H9 (cell line): ENCODE data around the gene CYBB. TPM values are rescaled to one million over a fixed set of nuclear protein-coding genes. Genes with fewer than 3 reads are reported as not detected.

Source experiments
- DNase-seq: peaks from one replicate; pipeline ENCODE4 v3.0.0-alpha.2; 2017
- H2AFZ ChIP-seq: one replicate; pipeline ENCODE4 v1.6.1; 2013; ENCODE audit warnings: mild to moderate bottlenecking, low read length, control low read depth, moderate library complexity
- H2AK5ac ChIP-seq: 2 replicates; pipeline ENCODE4 v1.6.1; 2013; ENCODE audit warnings: low read length, control low read depth, mixed read lengths; ENCODE audit not compliant: insufficient read length
- H2BK120ac ChIP-seq: one replicate; pipeline ENCODE4 v1.6.1; 2013; ENCODE audit warnings: low read depth, mild to moderate bottlenecking, low read length, control low read depth, inconsistent platforms; ENCODE audit not compliant: poor library complexity, severe bottlenecking
- H2BK12ac ChIP-seq: 2 replicates; pipeline ENCODE4 v1.6.1; 2013; ENCODE audit warnings: low read length, control low read depth, mixed read lengths, low read depth; ENCODE audit not compliant: insufficient read length
- H2BK15ac ChIP-seq: 2 replicates; pipeline ENCODE4 v1.6.1; 2013; ENCODE audit warnings: low read depth, low read length, control low read depth
- H2BK20ac ChIP-seq: one replicate; pipeline ENCODE4 v1.6.1; 2013; ENCODE audit warnings: low read depth, mild to moderate bottlenecking, low read length, control low read depth, inconsistent platforms; ENCODE audit not compliant: poor library complexity, severe bottlenecking
- H2BK5ac ChIP-seq: 2 replicates; pipeline ENCODE4 v1.6.1; 2013; ENCODE audit warnings: low read length, control low read depth, mixed read lengths; ENCODE audit not compliant: insufficient read length
- H3K14ac ChIP-seq: 2 replicates; pipeline ENCODE4 v1.6.1; 2013; ENCODE audit warnings: low read length, control low read depth; ENCODE audit not compliant: insufficient read depth
- H3K18ac ChIP-seq: 2 replicates; pipeline ENCODE4 v1.6.1; 2013; ENCODE audit warnings: low read depth, mild to moderate bottlenecking, mixed read lengths, low read length, control low read depth; ENCODE audit not compliant: insufficient read length
- H3K23ac ChIP-seq: 2 replicates; pipeline ENCODE4 v1.6.1; 2013; ENCODE audit warnings: low read length, control low read depth, mixed read lengths, low read depth; ENCODE audit not compliant: insufficient read length
- H3K23me2 ChIP-seq: 2 replicates; pipeline ENCODE4 v1.6.1; 2013; ENCODE audit warnings: low read depth, mild to moderate bottlenecking, mixed read lengths, low read length, control low read depth; ENCODE audit not compliant: insufficient read length, poor library complexity, severe bottlenecking
- H3K27ac ChIP-seq: 2 replicates; pipeline ENCODE4 v1.5.1; 2013; ENCODE audit warnings: low read length, control low read depth, mixed read lengths, low read depth; ENCODE audit not compliant: insufficient read length
- H3K27me3 ChIP-seq: 2 replicates; pipeline ENCODE4 v1.6.1; 2013; ENCODE audit warnings: low read length, control low read depth, inconsistent platforms; ENCODE audit not compliant: insufficient read depth
- H3K4ac ChIP-seq: 2 replicates; pipeline ENCODE4 v1.6.1; 2013; ENCODE audit warnings: low read depth, mild to moderate bottlenecking, control low read depth, inconsistent platforms, low read length, moderate library complexity
- H3K4me1 ChIP-seq: 2 replicates; pipeline ENCODE4 v1.6.1; 2013; ENCODE audit warnings: low read length, control low read depth, inconsistent platforms; ENCODE audit not compliant: insufficient read depth
- H3K4me2 ChIP-seq: 2 replicates; pipeline ENCODE4 v1.6.1; 2013; ENCODE audit warnings: low read length, control low read depth, mixed read lengths; ENCODE audit not compliant: insufficient read length, insufficient read depth
- H3K56ac ChIP-seq: 2 replicates; pipeline ENCODE4 v1.6.1; 2013; ENCODE audit warnings: low read depth, mild to moderate bottlenecking, mixed read lengths, low read length, control low read depth; ENCODE audit not compliant: insufficient read length
- H3K79me1 ChIP-seq: 2 replicates; pipeline ENCODE4 v1.6.1; 2013; ENCODE audit warnings: low read depth, mild to moderate bottlenecking, moderate library complexity, low read length, control low read depth, inconsistent platforms; ENCODE audit not compliant: insufficient read depth, poor library complexity, severe bottlenecking
- H3K79me2 ChIP-seq: 2 replicates; pipeline ENCODE4 v1.6.1; 2013; ENCODE audit warnings: low read length, control low read depth, inconsistent platforms; ENCODE audit not compliant: insufficient read depth
- H3K9ac ChIP-seq: 2 replicates; pipeline ENCODE4 v1.6.1; 2013; ENCODE audit warnings: low read length, control low read depth, mixed read lengths; ENCODE audit not compliant: insufficient read length; ENCODE audit errors: extremely low read depth
- H3K9me3 ChIP-seq: one replicate; pipeline ENCODE4 v1.6.1; 2013; ENCODE audit warnings: low read depth, low read length, inconsistent platforms; ENCODE audit not compliant: control insufficient read depth
- H3T11ph ChIP-seq: one replicate; pipeline ENCODE4 v1.6.1; 2013; ENCODE audit warnings: mild to moderate bottlenecking, low read length, control low read depth, inconsistent platforms
- H4K20me1 ChIP-seq: one replicate; pipeline ENCODE4 v1.6.1; 2013; ENCODE audit not compliant: control insufficient read depth, insufficient read length, insufficient read depth
- H4K5ac ChIP-seq: 2 replicates; pipeline ENCODE4 v1.6.1; 2013; ENCODE audit warnings: low read depth, mild to moderate bottlenecking, mixed read lengths, low read length, control low read depth; ENCODE audit not compliant: insufficient read length
- H4K8ac ChIP-seq: replicated peaks from 2 replicates; pipeline ENCODE4 v1.6.1; 2013; ENCODE audit warnings: low read length, control low read depth, mixed read lengths, low read depth; ENCODE audit not compliant: insufficient read length
- H4K91ac ChIP-seq: 2 replicates; pipeline ENCODE4 v1.6.1; 2013; ENCODE audit warnings: low read depth, mild to moderate bottlenecking, moderate library complexity, mixed read lengths, low read length, control low read depth; ENCODE audit not compliant: insufficient read length
- H3K27ac Mint-ChIP-seq, 3 experiments: 2 replicates in 2 of 3; 3 replicates in 1 of 3; pipeline ENCODE4 v1.8.0; 2020 to 2021; ENCODE audit warnings: mixed read lengths in 3 of 3, mild to moderate bottlenecking in 1 of 3, moderate library complexity in 1 of 3
- H3K27me3 Mint-ChIP-seq: 2 replicates; pipeline ENCODE4 v1.8.0; 2021; ENCODE audit warnings: low read depth, mild to moderate bottlenecking, moderate library complexity, mixed read lengths
- H3K36me3 Mint-ChIP-seq, 3 experiments: 2 replicates in 2 of 3; 3 replicates in 1 of 3; pipeline ENCODE4 v1.8.0; 2020 to 2021; ENCODE audit warnings: low read depth in 3 of 3, mixed read lengths in 3 of 3; ENCODE audit not compliant: insufficient read depth in 1 of 3
- H3K4me1 Mint-ChIP-seq, 2 experiments: 2 replicates each; pipeline ENCODE4 v1.8.0; 2020; ENCODE audit warnings: mixed read lengths in 2 of 2
- H3K4me3 Mint-ChIP-seq, 2 experiments: 2 replicates in 1 of 2; 3 replicates in 1 of 2; pipeline ENCODE4 v1.8.0; 2020 to 2021; ENCODE audit warnings: mild to moderate bottlenecking in 2 of 2, mixed read lengths in 2 of 2, moderate library complexity in 1 of 2
- H3K9me3 Mint-ChIP-seq, 2 experiments: 2 replicates in 1 of 2; 3 replicates in 1 of 2; pipeline ENCODE4 v1.8.0; 2020; ENCODE audit warnings: mild to moderate bottlenecking in 2 of 2, mixed read lengths in 2 of 2, moderate library complexity in 1 of 2
- WGBS: extraction: QIAGEN DNeasy Blood & Tissue Kit; methylation state at CpG from one replicate; pipeline ENCODE4 v1.1.7; 2013; ENCODE audit warnings: missing lambda C conversion rate, low lambda C conversion rate, mixed read lengths; ENCODE audit not compliant: insufficient read length; ENCODE audit errors: extremely low coverage; 5-methylcytosine and 5-hydroxymethylcytosine counted together
- long read RNA-seq: library from polyadenylated mRNA; unstranded; transcript quantifications from one replicate; pipeline ENCODE4 v2.0.0, GENCODE V29; 2020
- total RNA-seq: library from RNA; stranded (reverse); gene quantifications from 2 replicates; pipeline ENCODE4 v1.2.1, GENCODE V29; 2021
- TF ChIP-seq, protein P1 (sequence below): fragments of 200-600 bp; sonication (generic); conservative IDR thresholded peaks from 3 replicates; pipeline ENCODE4 v1.8.0; 2021; ENCODE audit warnings: antibody characterized with exemption, mild to moderate bottlenecking

Gene CYBB
- 0.04 and 0.07 TPM in 2 replicates for total RNA-seq
- long read RNA-seq = 0 reads

DNA sequence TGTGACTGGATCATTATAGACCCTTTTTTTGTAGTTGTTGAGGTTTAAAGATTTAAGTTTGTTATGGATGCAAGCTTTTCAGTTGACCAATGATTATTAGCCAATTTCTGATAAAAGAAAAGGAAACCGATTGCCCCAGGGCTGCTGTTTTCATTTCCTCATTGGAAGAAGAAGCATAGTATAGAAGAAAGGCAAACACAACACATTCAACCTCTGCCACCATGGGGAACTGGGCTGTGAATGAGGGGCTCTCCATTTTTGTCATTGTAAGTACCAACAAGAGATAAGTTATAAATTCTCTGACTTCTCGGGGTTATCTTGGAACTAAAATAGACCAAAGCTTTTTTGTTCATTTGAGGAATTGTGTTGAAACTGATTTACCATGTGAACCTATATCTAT, at the start of gene CYBB:
CYBB (plus strand) TSS at position 203 of the 400 bp plus-strand sequence; CDS start at position 222, 19 bp downstream.
- Histone ChIP-seq H2BK120ac (no peak within 1 kb of the TSS), H4K20me1 (no peaks in the 10 kb centered on the region), H4K5ac (no peak within 1 kb of the TSS), H3K27ac (no peak within 1 kb of the TSS), H2AFZ (no peak within 1 kb of the TSS), H3K56ac (no peak within 1 kb of the TSS), H3K79me2 (no peaks in the 10 kb centered on the region), H3K79me1 (no peaks in the 10 kb centered on the region), H2BK20ac (no peak within 1 kb of the TSS), H3K23me2 (no peaks in the 10 kb centered on the region), H3K4me1 (no peaks in the 10 kb centered on the region), H2BK15ac (no peak within 1 kb of the TSS), H3K27me3 (no peaks in the 10 kb centered on the region), H3K9ac (no peak within 1 kb of the TSS), H4K91ac (no peak within 1 kb of the TSS), H3K18ac (no peak within 1 kb of the TSS), H2AK5ac (no peak within 1 kb of the TSS), H3K9me3 (no peaks in the 10 kb centered on the region), H2BK5ac (no peak within 1 kb of the TSS), H3K4ac (no peak within 1 kb of the TSS), H3K4me2 (no peak within 1 kb of the TSS), H3K14ac (no peak within 1 kb of the TSS), H2BK12ac (no peak within 1 kb of the TSS), H3T11ph (no peak within 1 kb of the TSS), H4K8ac (no peak within 1 kb of the TSS), H3K23ac (no peak within 1 kb of the TSS)
- Mint-ChIP-seq H3K4me1 (no peaks in the 10 kb centered on the region), H3K27ac (no peak within 1 kb of the TSS), H3K9me3 (peaks cover 37 to 42% of the 10 kb centered on the region in 2 experiments), H3K4me3 (no peak within 1 kb of the TSS), H3K27me3 (no peaks in the 10 kb centered on the region), H3K36me3 (peaks cover 0 to 1% (median 0%) of the 10 kb centered on the region in 3 experiments; a peak in 1 of 7 replicates)
- TF ChIP-seq, protein P1, sequence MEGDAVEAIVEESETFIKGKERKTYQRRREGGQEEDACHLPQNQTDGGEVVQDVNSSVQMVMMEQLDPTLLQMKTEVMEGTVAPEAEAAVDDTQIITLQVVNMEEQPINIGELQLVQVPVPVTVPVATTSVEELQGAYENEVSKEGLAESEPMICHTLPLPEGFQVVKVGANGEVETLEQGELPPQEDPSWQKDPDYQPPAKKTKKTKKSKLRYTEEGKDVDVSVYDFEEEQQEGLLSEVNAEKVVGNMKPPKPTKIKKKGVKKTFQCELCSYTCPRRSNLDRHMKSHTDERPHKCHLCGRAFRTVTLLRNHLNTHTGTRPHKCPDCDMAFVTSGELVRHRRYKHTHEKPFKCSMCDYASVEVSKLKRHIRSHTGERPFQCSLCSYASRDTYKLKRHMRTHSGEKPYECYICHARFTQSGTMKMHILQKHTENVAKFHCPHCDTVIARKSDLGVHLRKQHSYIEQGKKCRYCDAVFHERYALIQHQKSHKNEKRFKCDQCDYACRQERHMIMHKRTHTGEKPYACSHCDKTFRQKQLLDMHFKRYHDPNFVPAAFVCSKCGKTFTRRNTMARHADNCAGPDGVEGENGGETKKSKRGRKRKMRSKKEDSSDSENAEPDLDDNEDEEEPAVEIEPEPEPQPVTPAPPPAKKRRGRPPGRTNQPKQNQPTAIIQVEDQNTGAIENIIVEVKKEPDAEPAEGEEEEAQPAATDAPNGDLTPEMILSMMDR = no peak
- DNase-seq = no peak
- no CpG with 5 or more reads among the region's 2 CpGs for WGBS
